SK-N-SH treated with all-trans-retinoic acid at 6 μM for 48 hours (cell line): ENCODE measurements around the gene COL6A3.

ENCODE experiments used
- CSRNP3 ChIP-seq: fragments of 250-450 bp; sonication (Bioruptor Pico); IDR thresholded peaks from 2 replicates; pipeline ENCODE4 v1.5.1; 2021; ENCODE audit warnings: mild to moderate bottlenecking, moderate library complexity
- PATZ1 ChIP-seq: fragments of 250-450 bp; sonication (Bioruptor Pico); IDR thresholded peaks from 2 replicates; pipeline ENCODE4 v1.8.0; 2020; ENCODE audit warnings: mild to moderate bottlenecking, moderate library complexity, borderline replicate concordance

GRCh38 chr2:237455764-237456163, 41.8 kb upstream of the COL6A3 start:
- TF ChIP-seq CSRNP3 (CRISPR knock-in tag): no peak
- no peak for TF ChIP-seq PATZ1 (CRISPR knock-in tag)
